WTC11 (cell line): ENCODE data around the gene SIGLEC11. TPM values are rescaled to one million over a fixed set of nuclear protein-coding genes. Genes with fewer than 3 reads are reported as not detected.

Experiments used
- ATAC-seq: fragments of 200-7000 bp; cut with Tn5 transposase; 2 replicates; pipeline ENCODE4 v1.10.0; 2021; ENCODE audit warnings: mild to moderate bottlenecking, moderate library complexity
- CTCF ChIA-PET: fragments of 300-600 bp; sonication (Branson Sonifier 250); formaldehyde crosslinking; loops from one replicate; lab custom pipeline; 2021; ENCODE audit warnings: antibody characterized with exemption; lab: Charles Lee
- POLR2A ChIA-PET: fragments of 350-600 bp; sonication (Branson Sonifier 250); formaldehyde crosslinking; loops from one replicate; lab custom pipeline; 2021; ENCODE audit warnings: antibody characterized with exemption; lab: Charles Lee
- DNase-seq: peaks from one replicate; pipeline ENCODE4 v3.0.0; 2021; ENCODE audit warnings: low spot score
- H3K27ac Mint-ChIP-seq: 2 replicates; pipeline ENCODE4 v1.8.0; 2021; ENCODE audit warnings: mixed read lengths
- H3K27me3 Mint-ChIP-seq: 2 replicates; pipeline ENCODE4 v1.8.0; 2021; ENCODE audit warnings: low read depth, mild to moderate bottlenecking, moderate library complexity, mixed read lengths
- H3K36me3 Mint-ChIP-seq: 2 replicates; pipeline ENCODE4 v1.8.0; 2021; ENCODE audit warnings: mixed read lengths
- H3K4me1 Mint-ChIP-seq: 2 replicates; pipeline ENCODE4 v1.8.0; 2022; ENCODE audit warnings: mixed read lengths
- H3K4me3 Mint-ChIP-seq: 2 replicates; pipeline ENCODE4 v1.8.0; 2021; ENCODE audit warnings: mild to moderate bottlenecking, moderate library complexity, mixed read lengths
- H3K9me3 Mint-ChIP-seq: 2 replicates; pipeline ENCODE4 v1.8.0; 2021; ENCODE audit warnings: mixed read lengths
- ATF2 ChIP-seq: sonication (generic); formaldehyde crosslinking; IDR thresholded peaks from 2 replicates; pipeline ENCODE4 v1.8.1; 2022; ENCODE audit warnings: low read depth, missing genetic modification reagents, borderline replicate concordance
- CTCF ChIP-seq: fragments of 200-600 bp; IDR thresholded peaks from 2 replicates; pipeline ENCODE4 v1.8.0; 2022; ENCODE audit warnings: antibody characterized with exemption
- E2F4 ChIP-seq: sonication (generic); formaldehyde crosslinking; IDR thresholded peaks from 2 replicates; pipeline ENCODE4 v1.8.1; 2022; ENCODE audit warnings: low read depth, mild to moderate bottlenecking, moderate library complexity, missing genetic modification reagents, borderline replicate concordance
- FOXP1 ChIP-seq: sonication (generic); formaldehyde crosslinking; IDR thresholded peaks from 2 replicates; pipeline ENCODE4 v1.8.0; 2022; ENCODE audit warnings: missing genetic modification reagents, mild to moderate bottlenecking, moderate library complexity, borderline replicate concordance
- FOXP4 ChIP-seq: sonication (generic); formaldehyde crosslinking; IDR thresholded peaks from 2 replicates; pipeline ENCODE4 v1.8.0; 2022; ENCODE audit warnings: mild to moderate bottlenecking, missing genetic modification reagents
- IRF1 ChIP-seq: sonication (generic); formaldehyde crosslinking; IDR thresholded peaks from 2 replicates; pipeline ENCODE4 v1.8.0; 2023; ENCODE audit warnings: missing genetic modification reagents
- PRRX2 ChIP-seq: fragments of 250-450 bp; sonication (Bioruptor Pico); IDR thresholded peaks from 2 replicates; pipeline ENCODE4 v1.8.0; 2021; ENCODE audit warnings: mild to moderate bottlenecking
- SMAD4 ChIP-seq: sonication (generic); formaldehyde crosslinking; IDR thresholded peaks from 2 replicates; pipeline ENCODE4 v1.8.0; 2022; ENCODE audit warnings: mild to moderate bottlenecking, missing genetic modification reagents
- TEAD4 ChIP-seq: sonication (generic); formaldehyde crosslinking; IDR thresholded peaks from 2 replicates; pipeline ENCODE4 v1.8.0; 2022; ENCODE audit warnings: mild to moderate bottlenecking, missing genetic modification reagents
- ZBTB43 ChIP-seq: sonication (generic); formaldehyde crosslinking; IDR thresholded peaks from 2 replicates; pipeline ENCODE4 v1.8.1; 2023; ENCODE audit warnings: mild to moderate bottlenecking, missing genetic modification reagents
- ZMAT4 ChIP-seq: fragments of 250-450 bp; sonication (Bioruptor Pico); IDR thresholded peaks from 2 replicates; pipeline ENCODE4 v1.9.0; 2021; ENCODE audit warnings: mild to moderate bottlenecking
- ZNF121 ChIP-seq: sonication (generic); formaldehyde crosslinking; IDR thresholded peaks from 2 replicates; pipeline ENCODE4 v1.8.0; 2023; ENCODE audit warnings: missing genetic modification reagents
- ZNF138 ChIP-seq: sonication (generic); formaldehyde crosslinking; conservative IDR thresholded peaks from 2 replicates; pipeline ENCODE4 v1.8.1; 2022; ENCODE audit warnings: mild to moderate bottlenecking, moderate library complexity, missing genetic modification reagents
- ZNF317 ChIP-seq: sonication (generic); formaldehyde crosslinking; IDR thresholded peaks from 2 replicates; pipeline ENCODE4 v1.8.1; 2023; ENCODE audit warnings: low read depth, mild to moderate bottlenecking, moderate library complexity, missing genetic modification reagents, borderline replicate concordance
- ZNF416 ChIP-seq: fragments of 250-450 bp; sonication (Bioruptor Pico); IDR thresholded peaks from 2 replicates; pipeline ENCODE4 v1.9.0; 2021; ENCODE audit warnings: mild to moderate bottlenecking, inconsistent platforms
- ZNF423 ChIP-seq: fragments of 250-450 bp; sonication (Bioruptor Pico); IDR thresholded peaks from 2 replicates; pipeline ENCODE4 v2.1.2; 2022; ENCODE audit warnings: mild to moderate bottlenecking, moderate library complexity
- total RNA-seq: library from RNA; stranded (reverse); gene quantifications from 3 replicates; pipeline ENCODE4 v1.2.3, GENCODE V29; 2021

SIGLEC11 gene
- total RNA-seq, 1 experiment from 2014 or later, result not detected

GRCh38 chr19:49936549-49936948, 24.4 kb downstream of the SIGLEC11 start (continued):
- TF ChIP-seq FOXP4 (CRISPR knock-in tag) (no peak), ZNF317 (CRISPR knock-in tag) (no peak), ZBTB43 (CRISPR knock-in tag) (no peak), PRRX2 (no peak), ZNF121 (CRISPR knock-in tag) (no peak; the same call in 1 of the 2 replicates)

- CTCF ChIA-PET, result interaction anchor here (1.3 to 1.4 kb wide), 2 partner anchors 23 to 43 kb away, joined by 3 to 4 read pairs; no protein-coding TSS in a partner anchor
- Mint-ChIP-seq H3K4me1 (peaks cover 8% of the 10 kb centered on the region), H3K27ac (no peak overlapping the region), H3K4me3 (no peak overlapping the region), H3K36me3 (peaks cover under 1% of the 10 kb centered on the region; the same call in 1 of the 2 replicates), H3K9me3 (no peaks in the 10 kb centered on the region), H3K27me3 (peaks cover under 1% of the 10 kb centered on the region)
- POLR2A ChIA-PET, result no interaction called here
- no peak for TF ChIP-seq FOXP1 (CRISPR knock-in tag)
- no peak for TF ChIP-seq E2F4
- TF ChIP-seq ZNF416 (CRISPR knock-in tag), result no peak
- no peak for TF ChIP-seq SMAD4
- TF ChIP-seq ATF2 (CRISPR knock-in tag), result no peak
- TF ChIP-seq ZNF423 (CRISPR knock-in tag), result no peak
- no peak for TF ChIP-seq TEAD4
- TF ChIP-seq IRF1, result no peak
- TF ChIP-seq ZMAT4 (CRISPR knock-in tag), result no peak
- TF ChIP-seq CTCF, result no peak
- TF ChIP-seq ZNF138 (CRISPR knock-in tag), result no peak
- DNase-seq (no peak), ATAC-seq (no peak)
These were observed 27.3 kb downstream of the SIGLEC11 start for GRCh38 chr19:49933643-49934042.
